Stimulated activated CD8-positive, alpha-beta memory T cell treated with anti-CD3 and anti-CD28 coated beads, Interleukin-12 subunit alpha, Interleukin-12 subunit beta, amount 100 ng/mL, for 24 hours (primary cell): ENCODE data around the gene EDNRB.
"Not testable (repeated sequence)": the region's sequence is repeated elsewhere in the genome, so short reads cannot be mapped to it uniquely, and the experiment has no call there.

ENCODE experiments used
- DNase-seq: peaks from one replicate; pipeline ENCODE4 v3.0.0-alpha.2; 2020; ENCODE audit errors: extremely low read depth

Gene EDNRB

GRCh38 chr13:77896977-77897376 lies 21.7 kb downstream of the EDNRB start:
- DNase-seq: no peak

- DNase-seq: no peak
Measured at GRCh38 chr13:77896536-77896935, 22.1 kb downstream of the EDNRB start.

GRCh38 chr13:77894743-77895142 lies 23.9 kb downstream of the EDNRB start:
- no peak for DNase-seq

GRCh38 chr13:77893066-77893465 lies 25.6 kb downstream of the EDNRB start:
- DNase-seq: no peak

- DNase-seq: no peak
Measured at GRCh38 chr13:77892491-77892890, 26.1 kb downstream of the EDNRB start.

GRCh38 chr13:77891486-77891885 lies 27.1 kb downstream of the EDNRB start:
- DNase-seq: no peak

- DNase-seq: no peak
Measured at GRCh38 chr13:77891041-77891440, 27.6 kb downstream of the EDNRB start.

- no peak for DNase-seq
Measured at GRCh38 chr13:77883328-77883727, 35.3 kb downstream of the EDNRB start.

GRCh38 chr13:77878190-77878589 lies 40.4 kb downstream of the EDNRB start:
- DNase-seq: no peak

GRCh38 chr13:77876176-77876575 lies 42.5 kb downstream of the EDNRB start:
- DNase-seq: no peak

GRCh38 chr13:77874406-77874805 lies 44.2 kb downstream of the EDNRB start:
- no peak for DNase-seq

GRCh38 chr13:77872995-77873394 lies 45.6 kb downstream of the EDNRB start:
- DNase-seq: no peak

GRCh38 chr13:77871596-77871995 lies 47.0 kb downstream of the EDNRB start:
- DNase-seq: no peak

- DNase-seq: no peak
Measured at GRCh38 chr13:77868717-77869116, 49.9 kb downstream of the EDNRB start.

GRCh38 chr13:77866971-77867370 lies 51.7 kb downstream of the EDNRB start:
- DNase-seq: no peak

GRCh38 chr13:77865622-77866021 lies 53.0 kb downstream of the EDNRB start:
- DNase-seq: no peak

- DNase-seq: no peak
Measured at GRCh38 chr13:77863144-77863543, 55.5 kb downstream of the EDNRB start.

GRCh38 chr13:77861741-77862140 lies 56.9 kb downstream of the EDNRB start:
- DNase-seq: no peak

GRCh38 chr13:77860507-77860981 lies 58.1 kb downstream of the EDNRB start:
- DNase-seq: no peak

- no peak for DNase-seq
Measured at GRCh38 chr13:77859450-77859849, 59.2 kb downstream of the EDNRB start.

GRCh38 chr13:77857531-77858209 lies 61.0 kb downstream of the EDNRB start:
- no peak for DNase-seq

GRCh38 chr13:77853703-77854102 lies 64.9 kb downstream of the EDNRB start:
- DNase-seq: no peak

- not testable (repeated sequence) for DNase-seq
Measured at GRCh38 chr13:77848050-77848449, 70.6 kb downstream of the EDNRB start.

GRCh38 chr13:77846173-77846572 lies 72.5 kb downstream of the EDNRB start:
- DNase-seq: no peak
